GM12878 (cell line): Measurements from ENCODE around the gene KLC3.

Experiments used
- CTCF ChIP-seq, 3 experiments: IDR thresholded peaks in 2 of 3; conservative IDR thresholded peaks in 1 of 3; 2 replicates each; pipeline ENCODE4 v1.5.1; 2011; ENCODE audit warnings: low read depth in 3 of 3, low read length in 3 of 3, mild to moderate bottlenecking in 3 of 3, control low read depth in 2 of 3, moderate library complexity in 2 of 3, inconsistent platforms in 1 of 3, mixed read lengths in 1 of 3; ENCODE audit not compliant: control insufficient read depth in 2 of 3, insufficient read depth in 1 of 3; ENCODE audit errors: extremely low read depth in 1 of 3
- E2F8 ChIP-seq: fragments of 450-650 bp; IDR thresholded peaks from 2 replicates; pipeline ENCODE4 v1.6.1; 2018; ENCODE audit warnings: mild to moderate bottlenecking, low read depth, moderate library complexity; ENCODE audit not compliant: partially characterized antibody
- EP300 ChIP-seq, 2 experiments: fragments of 150-350 bp in 1 of 2; IDR thresholded peaks; 2 replicates each; pipeline ENCODE4 v1.6.1; 2011 to 2012; ENCODE audit warnings: low read depth in 2 of 2, low read length in 2 of 2, borderline replicate concordance in 1 of 2, improper control_type of control experiment in 1 of 2, inconsistent platforms in 1 of 2; ENCODE audit not compliant: control insufficient read depth in 1 of 2
- EZH2 ChIP-seq: IDR thresholded peaks from 2 replicates; pipeline ENCODE4 v1.6.1; 2012; ENCODE audit warnings: low read depth, mild to moderate bottlenecking, control low read depth, inconsistent platforms, low read length, borderline replicate concordance; ENCODE audit not compliant: control insufficient read depth
- MEF2A ChIP-seq: IDR thresholded peaks from 2 replicates; pipeline ENCODE4 v1.6.1; 2011; ENCODE audit warnings: low read depth, mild to moderate bottlenecking, low read length, moderate library complexity; ENCODE audit not compliant: insufficient read depth
- NFIC ChIP-seq: IDR thresholded peaks from 2 replicates; pipeline ENCODE4 v1.6.1; 2012; ENCODE audit warnings: low read depth, mild to moderate bottlenecking, inconsistent platforms, low read length, moderate library complexity
- POLR2A ChIP-seq: IDR thresholded peaks from 2 replicates; pipeline ENCODE4 v1.6.1; 2011; ENCODE audit warnings: low read depth, mild to moderate bottlenecking, low read length
- SIX5 ChIP-seq: IDR thresholded peaks from 2 replicates; pipeline ENCODE4 v1.6.1; 2011; ENCODE audit warnings: mild to moderate bottlenecking, low read depth, low read length, moderate library complexity; ENCODE audit not compliant: severe bottlenecking

- TF ChIP-seq CTCF (IDR thresholded peaks at IDR 0.05 in 2 of 3, conservative IDR thresholded peaks at IDR 0.05 in 1 of 3; ENCODE audit: control insufficient read depth in 2 of 3, extremely low read depth in 1 of 3, insufficient read depth in 1 of 3, low read depth in 3 of 3, low read length in 3 of 3): no peak
- no peak for TF ChIP-seq EP300 (IDR thresholded peaks at IDR 0.05; ENCODE audit: borderline replicate concordance in 1 of 2, control insufficient read depth in 1 of 2, low read depth in 2 of 2, low read length in 2 of 2)
- TF ChIP-seq POLR2A: no peak
- no peak for TF ChIP-seq E2F8
- TF ChIP-seq EZH2: no peak
- TF ChIP-seq SIX5: no peak
- no peak for TF ChIP-seq MEF2A
- TF ChIP-seq NFIC: no peak
These were observed 21.1 kb downstream of the KLC3 start for GRCh38 chr19:45361608-45362007.
